ENCODE data around the gene GAK. TPM values are rescaled to one million over a fixed set of nuclear protein-coding genes. Genes with fewer than 3 reads are reported as not detected.

GAK gene
- total RNA-seq, 1 donor from 2014 or later, result 74.8 TPM

DNA sequence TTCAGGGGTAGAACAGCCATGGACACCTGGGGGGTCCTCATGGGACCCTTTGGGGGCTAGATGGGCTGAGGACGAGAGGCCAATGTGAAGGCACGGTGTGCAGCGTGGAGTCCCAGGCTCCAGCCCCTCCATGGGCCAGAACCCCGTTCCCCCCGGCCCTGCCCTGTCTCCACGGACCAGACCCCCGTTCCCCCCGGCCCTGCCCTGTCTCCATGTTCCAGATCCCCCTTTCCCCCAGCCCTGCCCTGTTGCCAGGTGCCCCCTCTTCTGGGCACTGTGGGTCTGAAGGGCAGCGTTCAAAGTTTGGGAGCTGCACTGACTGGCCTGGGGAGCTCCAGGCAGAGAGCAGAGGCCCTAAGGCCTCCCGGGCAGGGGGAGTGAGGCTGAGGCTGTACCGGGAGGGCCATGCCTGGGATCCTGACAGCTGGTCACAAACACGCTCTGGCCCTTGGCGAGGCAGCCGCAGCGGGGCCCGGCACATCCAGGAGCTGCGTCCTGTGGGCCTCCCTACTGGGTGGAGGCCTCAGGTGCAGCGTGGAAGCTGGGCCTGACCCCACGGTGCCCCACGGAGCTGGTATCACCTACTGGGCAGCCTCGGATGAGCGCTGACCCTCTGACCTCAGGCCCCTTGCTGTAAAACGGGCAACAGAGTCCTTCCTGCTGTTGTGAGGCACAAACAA is 32.4 kb upstream of the GAK start:
- no peak for DNase-seq (ENCODE audit: low read depth in 2 of 2)

DNA sequence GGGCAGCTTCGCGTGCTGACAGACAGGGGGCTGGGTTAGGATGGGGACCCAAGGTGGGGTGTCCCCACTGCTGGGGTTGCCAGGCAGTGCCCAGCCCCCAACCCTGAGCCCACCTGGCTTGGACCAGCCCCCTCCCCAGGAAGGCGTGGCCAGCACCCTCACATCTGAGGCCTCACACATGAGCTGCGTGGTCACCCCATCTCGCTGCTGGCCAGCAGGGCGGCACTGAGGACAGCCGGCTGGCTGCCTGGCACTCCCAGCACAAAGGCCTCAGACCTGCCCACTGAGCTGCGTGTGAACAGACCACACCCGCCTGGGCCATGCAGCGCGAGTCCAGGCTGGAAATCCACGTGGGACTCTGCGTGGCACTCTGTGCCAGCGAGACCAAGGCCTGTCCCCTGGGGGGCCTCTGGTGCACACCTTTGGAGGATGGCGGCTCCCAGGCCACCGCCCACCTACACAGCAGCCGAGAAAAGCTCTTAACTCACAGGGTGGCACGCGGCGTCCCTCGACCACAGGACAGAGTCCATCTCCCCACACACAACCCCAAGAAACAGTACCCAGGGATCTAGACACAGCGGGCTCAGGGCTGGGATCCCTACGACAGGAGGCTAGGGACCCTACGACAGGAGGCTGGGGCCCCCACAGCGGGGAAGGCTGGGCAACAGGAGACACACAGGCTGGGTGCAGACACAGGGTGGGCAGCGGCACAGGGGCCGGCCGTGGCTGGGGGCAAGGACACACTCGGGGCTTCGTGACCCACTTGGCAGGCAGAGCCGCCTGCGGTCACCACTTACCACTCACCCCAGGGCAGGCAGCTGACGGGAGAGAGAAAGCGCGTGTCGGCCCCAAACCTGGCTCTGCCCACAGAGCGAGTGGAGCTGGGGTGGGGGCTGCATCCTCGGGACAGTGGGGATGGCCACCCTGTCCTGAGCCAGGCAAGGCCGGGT is 31.4 kb upstream of the GAK start:
- no peak for DNase-seq (ENCODE audit: low read depth in 2 of 2)

DNA sequence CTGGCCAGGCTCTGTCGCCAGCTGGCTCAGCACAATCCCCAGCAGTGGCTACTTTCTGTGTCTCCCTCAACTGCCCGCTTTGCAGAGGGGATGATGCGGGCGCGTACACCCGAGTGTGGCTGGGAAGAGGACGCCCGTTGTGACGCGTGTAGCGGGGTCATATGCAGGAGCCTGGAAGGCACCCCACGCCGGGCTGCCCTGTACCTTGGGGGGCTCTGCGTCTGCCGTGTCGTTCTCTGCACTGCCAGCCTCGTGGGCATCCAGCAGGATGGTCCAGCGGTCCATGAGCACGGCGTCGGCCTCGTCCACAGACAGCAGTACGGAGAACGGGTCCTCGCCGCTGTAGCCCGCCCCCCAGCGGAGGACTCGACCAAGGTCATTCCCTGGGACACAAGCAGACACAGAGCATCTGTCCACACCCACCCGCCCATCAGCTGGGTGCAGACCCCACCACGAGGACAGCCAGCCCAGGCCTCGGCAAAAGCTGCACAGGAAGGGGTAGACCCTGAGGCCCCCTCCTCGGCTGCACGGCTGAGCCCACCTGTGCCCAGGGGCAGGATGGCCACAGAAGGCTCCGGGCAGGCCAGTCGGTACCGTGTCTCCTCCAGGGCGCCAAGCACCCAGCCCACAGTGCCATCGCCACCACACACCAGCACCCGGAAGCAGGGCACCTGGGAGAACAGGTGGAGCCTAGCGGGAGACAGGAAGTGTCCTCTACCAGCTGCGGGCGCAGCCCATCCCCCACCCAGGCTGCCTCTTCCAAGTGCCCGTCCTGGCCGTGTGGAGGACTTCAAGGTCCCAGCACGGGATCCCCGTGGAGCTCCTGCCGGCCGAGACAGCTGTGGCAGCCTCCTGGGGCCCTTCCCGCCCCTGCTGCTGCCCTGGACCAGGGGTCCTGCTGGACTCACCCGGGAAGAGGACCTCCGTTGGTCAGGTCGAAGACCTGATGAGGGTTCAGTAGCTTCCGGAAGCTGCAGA is 30.4 kb upstream of the GAK start:
- DNase-seq (ENCODE audit: low read depth in 2 of 2), result no peak

DNA sequence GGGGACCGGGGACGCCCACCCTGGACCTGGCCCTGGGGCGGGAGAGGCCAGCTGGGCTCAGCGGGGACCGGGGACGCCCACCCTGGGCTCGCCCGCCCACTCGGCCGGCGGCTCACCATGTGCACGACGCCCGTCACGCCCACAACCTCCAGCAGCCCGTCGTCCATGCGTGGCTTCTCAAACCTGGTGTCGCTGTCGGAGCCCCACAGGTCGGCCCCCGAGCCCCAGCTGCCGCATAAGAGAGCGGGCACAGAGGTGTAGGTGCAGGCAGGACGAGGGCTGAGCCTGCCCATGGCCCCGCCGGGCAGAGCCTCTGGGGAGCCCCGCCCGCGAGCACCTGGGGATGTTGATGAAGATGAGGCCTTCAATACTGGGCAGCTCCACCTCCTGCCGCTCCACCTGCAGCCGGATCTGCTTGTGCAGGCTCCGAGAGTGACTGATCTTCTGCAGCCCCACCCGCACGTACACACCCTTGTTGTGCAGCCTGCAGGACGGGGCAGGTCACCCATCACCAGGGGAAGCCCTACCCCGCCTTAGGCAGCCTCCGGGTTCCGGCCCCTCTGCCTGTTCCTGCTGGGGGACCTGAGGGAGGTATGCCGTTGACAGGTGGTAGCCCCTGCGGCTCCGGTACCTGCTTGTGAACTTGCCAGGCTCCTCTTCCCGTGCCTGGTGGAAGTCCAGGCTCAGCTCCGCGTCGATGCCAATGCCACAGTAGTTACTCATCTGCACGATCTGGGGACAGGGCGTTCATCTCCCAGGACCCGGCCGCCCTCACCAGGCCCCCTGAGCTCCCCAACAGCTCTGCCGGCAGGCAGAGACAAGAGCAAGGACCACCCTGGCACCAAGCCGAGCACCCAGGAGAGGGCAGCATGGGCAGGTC is 29.5 kb upstream of the GAK start:
- DNase-seq (ENCODE audit: low read depth in 2 of 2), result no peak

DNA sequence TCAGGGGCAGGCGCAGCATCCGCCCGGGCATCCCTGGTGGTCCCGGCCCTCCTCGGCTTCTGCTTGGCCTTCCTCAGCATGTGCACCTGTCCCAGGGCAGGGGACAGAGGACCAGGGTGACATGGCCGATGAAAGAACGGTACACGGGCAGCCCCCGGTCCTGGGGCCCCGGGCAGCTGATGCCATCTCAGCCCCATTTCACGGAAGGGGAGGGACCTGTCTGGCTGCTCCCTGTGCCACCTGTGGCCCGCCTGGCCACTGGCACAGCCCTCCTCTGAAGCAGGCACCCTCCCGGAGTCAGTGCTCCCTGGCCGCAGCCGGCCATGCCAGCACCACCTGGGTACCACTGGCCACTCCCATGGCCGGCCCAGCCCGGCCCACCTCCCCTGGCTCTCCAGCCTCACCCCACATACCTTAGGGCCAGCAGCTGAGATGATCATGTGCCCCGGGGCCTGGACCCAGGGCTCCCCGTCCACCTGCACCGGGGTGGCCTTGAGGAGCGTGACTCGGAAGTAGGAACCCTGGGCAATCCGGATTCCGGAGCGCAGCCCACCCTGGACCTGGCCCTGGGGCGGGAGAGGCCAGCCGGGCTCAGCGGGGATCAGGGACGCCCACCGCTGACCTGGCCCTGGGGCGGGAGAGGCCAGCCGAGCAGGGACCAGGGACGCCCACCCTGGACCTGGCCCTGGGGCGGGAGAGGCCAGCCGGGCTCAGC is 28.7 kb upstream of the GAK start:
- no peak for DNase-seq (ENCODE audit: low read depth in 2 of 2)

DNA sequence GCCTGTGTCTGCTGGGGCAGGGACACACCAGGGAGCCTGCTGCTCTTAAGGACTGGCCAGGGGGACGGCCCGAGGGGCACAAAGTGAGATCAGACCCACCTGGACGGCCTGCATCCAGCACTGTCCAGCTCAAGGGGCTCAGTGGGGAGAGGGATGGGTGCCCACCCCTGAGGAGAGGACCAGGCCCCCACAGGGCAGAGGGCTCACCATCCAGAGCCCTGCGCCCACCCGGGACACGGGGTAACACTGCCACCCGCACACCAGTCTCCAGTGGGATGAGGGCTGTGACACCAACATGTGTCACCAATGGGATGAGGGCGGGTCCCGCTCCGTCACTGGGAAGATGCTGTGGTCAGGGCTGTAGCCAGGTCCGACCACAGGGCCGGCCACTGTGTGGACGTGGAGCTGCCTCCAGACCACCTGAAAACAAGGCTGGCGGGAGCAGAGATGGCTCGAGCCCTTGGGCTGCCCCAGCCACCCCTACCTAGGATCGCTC is 28.1 kb upstream of the GAK start:
- DNase-seq (ENCODE audit: low read depth in 2 of 2), result no peak

DNA sequence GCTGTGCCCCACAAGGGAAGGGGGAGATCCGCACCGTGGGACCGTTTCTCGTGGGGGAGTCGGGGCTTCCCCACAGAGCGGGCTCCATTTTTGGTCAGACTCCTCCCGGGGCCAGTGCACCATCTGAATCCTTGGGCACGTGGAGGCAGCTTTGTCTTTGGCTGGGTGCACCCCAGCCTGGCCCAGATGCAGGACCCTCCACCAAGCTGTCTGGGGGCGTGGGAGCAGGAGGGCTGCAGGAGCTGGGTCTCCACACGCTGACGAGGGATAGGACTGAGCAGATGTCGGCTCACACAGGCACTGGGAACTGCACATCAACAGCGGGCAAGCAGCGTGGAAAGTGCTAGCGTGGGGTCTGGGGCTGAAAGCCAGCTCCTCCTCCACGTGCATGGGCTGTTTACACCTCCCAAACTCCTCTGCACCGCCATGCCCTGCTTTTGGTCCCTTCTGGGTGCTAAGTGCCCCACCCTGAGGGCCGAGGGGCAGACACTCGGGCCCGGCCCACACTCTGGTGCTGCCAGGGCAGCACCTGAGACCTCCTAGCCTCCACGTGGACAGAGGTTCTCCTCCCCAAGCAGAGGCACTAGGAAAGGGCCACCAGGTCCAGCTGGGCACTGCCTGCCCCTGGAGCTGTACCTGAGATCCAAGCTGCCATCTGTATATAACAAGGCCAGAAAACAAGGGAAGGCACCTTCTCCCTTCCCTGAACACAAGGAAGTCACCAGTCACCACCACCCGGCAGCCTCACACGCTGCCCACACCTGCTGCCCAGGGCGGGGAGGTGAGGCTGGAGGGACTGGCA is 27.4 kb upstream of the GAK start:
- DNase-seq (ENCODE audit: low read depth in 2 of 2), result no peak

DNA sequence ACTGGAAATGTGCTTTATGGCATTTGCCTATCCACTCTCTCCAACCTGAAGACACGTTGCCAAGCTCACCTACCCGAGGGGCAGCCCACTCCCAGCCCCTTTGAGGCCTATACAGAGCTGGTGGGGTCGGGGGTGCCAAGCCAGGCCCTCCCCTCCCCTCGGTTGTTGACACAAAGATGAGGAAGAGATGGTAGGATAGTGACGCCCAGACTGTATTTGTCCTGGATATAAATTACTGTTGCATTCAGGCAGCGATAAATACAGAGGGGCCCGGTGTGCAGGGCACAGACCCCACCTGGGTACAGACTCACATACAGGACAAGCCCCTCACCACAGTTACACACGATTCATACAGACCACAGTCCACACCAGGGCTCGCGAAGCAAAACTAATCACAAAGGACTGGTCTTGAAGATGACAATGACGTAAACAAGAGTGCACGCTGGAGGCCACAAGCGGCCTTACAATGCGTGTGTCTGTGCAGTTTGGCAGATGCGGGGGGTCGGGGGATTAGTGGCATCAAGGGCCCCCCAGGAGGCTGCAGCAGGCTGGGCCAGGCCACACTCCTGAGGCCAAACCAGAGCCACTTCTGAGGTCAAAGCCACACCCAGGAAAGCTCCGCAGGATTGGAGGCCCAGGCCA is 26.7 kb upstream of the GAK start:
- DNase-seq (ENCODE audit: low read depth in 2 of 2), result no peak

DNA sequence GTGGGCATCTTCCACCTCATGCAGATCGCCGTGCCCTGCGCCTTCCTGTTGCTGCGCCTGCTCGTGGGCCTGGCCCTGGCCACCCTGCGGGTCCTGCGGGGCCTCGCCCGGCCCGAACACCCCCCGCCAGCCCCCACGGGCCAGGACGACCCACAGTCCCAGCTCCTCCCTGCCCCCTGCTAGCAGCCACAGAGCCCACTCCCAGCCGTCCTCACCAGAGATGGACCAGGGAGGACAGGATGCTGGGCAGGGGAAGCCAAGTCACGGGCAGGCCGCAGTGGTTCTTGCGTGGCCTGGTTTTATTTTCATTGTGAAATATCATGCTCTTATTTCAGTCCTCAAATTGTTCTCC is 26.2 kb upstream of the GAK start:
- no peak for DNase-seq (ENCODE audit: low read depth in 2 of 2)

DNA sequence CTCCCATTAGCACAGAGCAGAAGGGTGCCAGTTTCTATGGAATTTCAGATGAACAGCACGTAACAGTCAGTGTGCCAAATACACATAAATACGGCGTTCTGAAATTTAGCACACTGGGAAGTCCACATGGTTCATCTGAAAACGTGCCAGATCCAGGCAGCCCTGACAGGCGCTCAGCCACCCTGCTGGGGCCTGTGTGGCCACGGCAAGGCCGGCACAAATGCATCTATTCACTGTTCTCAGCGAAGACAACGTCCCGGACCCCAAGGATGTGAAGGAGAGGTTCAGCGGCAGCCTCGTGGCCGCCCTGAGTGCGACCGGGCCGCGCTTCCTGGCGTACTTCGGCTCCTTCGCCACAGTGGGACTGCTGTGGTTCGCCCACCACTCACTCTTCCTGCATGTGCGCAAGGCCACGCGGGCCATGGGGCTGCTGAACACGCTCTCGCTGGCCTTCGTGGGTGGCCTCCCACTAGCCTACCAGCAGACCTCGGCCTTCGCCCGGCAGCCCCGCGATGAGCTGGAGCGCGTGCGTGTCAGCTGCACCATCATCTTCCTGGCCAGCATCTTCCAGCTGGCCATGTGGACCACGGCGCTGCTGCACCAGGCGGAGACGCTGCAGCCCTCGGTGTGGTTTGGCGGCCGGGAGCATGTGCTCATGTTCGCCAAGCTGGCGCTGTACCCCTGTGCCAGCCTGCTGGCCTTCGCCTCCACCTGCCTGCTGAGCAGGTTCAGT is 25.6 kb upstream of the GAK start:
- DNase-seq (ENCODE audit: low read depth in 2 of 2), result no peak

DNA sequence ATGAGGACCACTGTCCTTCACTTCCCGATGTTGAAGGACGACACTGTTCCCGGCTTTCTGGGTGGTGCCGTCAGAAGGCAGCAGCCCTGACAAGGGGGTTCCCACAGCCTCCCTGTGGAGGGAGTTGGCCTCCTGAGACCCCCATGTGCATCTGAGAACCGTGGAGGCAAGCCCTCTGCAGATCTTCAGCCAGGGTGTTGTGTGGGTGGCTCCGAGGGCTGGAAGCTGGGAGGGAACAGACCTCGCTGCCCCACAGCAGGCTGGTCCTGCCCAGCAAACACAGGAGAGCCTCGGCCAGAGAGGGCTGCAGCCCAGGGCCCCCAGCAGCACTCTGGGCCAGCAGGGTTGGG is 25.1 kb upstream of the GAK start:
- no peak for DNase-seq (ENCODE audit: low read depth in 2 of 2)

DNA sequence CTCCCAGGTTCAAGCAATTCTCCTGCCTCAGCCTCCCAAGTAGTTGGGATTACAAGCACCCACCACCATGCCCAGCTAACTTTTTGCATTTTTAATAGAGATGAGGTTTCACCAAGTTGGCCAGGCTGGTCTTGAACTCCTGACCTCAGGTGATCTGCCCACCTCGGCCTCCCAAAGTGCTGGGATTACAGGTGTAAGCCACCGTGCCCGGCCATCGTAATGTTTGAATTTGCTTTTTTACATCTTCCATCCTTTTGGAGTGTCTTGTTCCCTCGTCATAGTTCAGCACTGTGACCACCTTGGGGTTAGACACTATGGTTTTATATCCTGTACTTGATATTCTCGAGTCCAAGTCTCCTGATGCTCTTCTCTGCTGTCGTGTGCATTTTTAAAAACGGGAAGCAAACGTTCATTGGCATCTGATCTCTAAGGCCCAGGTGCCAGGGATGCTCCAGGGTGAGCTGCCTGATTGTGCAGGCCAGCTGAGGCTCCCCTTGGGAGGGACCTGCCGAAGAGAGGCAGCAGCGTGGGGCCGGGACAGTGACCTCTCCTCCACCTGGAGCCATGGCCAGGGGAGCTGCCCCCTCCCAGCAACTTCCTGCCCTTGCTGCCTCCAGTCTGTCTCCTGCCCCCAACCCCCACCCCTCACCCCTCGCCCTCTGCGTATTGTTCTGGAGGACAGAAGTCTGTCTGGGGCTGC is 24.6 kb upstream of the GAK start:
- DNase-seq (ENCODE audit: low read depth in 2 of 2), result no peak

DNA sequence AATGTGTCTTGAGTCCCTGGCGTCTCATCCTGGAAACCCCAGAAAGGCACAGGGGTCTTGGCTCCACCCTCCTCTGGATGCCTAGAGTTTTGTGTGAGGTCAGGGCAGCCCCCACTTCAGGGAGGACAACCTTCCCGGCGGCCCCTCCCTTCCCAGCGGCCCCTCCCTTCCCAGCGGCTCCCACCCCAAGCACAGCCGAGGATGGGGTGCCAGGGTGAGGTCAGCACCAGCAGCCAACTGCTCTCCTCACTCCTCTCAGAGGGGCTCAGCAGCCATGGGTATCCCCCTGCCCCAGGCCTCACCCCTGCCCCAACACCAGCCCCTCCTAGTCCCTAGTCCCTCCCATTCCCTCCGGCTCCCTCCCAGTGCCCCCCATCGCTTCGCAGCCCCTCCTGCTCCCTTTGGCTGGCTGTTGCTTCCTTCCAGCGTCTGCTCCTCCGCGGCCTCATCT is 23.8 kb upstream of the GAK start:
- no peak for DNase-seq (ENCODE audit: low read depth in 2 of 2)

DNA sequence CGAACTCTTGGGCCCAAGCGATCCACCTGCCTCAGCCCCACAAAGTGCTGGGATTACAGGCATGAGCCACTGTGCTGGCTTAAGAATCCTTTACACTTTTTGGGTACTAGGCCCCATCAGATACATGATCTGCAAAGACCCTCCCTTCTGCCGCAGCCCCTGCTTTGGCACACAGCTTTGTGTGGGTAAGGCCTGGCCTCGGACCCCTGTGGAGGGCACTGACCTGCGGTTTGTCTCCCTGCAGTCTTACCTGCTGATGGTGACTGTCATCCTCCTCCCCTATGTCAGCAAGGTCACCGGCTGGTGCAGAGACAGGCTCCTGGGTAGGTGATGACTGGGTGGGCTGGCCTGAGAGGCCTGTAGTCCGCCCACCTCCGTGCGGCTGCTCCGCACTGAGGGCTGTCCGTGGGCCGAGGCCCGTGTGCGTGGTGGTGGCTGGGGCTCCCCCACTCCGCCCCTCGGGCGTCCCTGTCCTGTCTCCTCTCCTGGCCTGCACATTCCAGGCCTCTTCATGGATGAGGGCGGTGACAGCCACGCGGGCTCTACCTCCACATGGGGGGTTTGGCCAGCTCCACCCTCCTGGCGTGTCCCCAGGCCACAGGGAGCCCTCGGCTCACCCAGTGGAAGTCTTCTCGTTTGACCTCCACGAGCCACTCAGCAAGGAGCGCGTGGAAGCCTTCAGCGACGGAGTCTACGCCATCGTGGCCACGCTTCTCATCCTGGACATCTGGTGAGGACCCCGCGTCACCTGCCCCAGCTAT is 23.2 kb upstream of the GAK start:
- DNase-seq (ENCODE audit: low read depth in 2 of 2), result no peak

DNA sequence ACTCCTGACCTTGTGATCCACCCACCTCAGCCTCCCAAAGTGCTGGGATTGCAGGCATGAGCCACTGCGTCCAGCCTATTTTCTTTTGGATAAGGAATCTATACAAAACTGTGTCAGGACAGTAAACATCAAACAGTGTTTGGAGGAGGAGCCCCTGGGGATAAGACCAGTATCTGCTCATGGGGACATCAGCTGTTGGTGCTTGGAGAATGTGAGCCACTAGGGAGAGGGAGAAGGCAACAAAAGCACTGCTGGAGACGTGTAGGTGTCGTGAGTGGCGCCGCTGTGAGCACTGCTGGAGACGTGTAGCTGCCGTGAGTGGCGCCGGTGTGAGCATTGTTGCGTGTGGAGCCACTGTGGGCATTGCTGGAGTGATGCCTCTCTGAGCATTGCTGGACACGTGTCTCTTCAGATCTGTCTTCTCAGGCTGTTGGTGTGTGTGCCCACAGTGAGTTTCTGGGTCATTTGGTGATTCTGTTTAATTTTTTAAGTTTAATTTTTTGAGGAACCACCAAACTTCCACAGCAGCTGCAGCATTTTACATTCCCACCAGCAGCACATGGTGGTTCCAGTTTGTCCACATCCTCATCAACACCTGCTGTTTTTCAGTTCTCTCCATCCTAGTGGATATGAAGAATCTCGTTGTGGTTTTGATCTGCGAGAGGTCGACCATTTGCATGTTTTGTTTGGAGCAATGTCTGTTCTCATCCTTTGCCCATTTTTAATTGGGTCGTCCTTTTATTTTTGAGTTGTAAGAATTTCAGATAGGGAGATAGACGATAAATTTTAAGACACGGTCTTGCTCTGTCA is 22.3 kb upstream of the GAK start:
- no peak for DNase-seq (ENCODE audit: low read depth in 2 of 2)

DNA sequence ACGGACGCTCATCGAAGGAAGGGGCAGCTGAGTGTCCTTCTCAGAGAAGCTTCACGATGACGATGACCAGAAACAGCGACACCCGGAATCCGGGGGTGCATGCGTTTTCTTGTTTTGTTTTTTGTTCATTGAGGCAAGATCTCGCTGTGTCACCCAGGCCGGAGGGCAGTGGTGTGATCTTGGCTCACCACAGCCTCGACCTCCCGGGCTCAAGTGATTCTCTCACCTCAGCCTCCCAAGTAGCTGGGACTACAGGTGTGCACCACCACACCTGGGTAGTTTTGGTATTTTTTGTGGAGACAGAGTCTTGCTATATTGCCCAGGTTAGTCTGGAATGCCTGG is 21.4 kb upstream of the GAK start:
- DNase-seq (ENCODE audit: low read depth in 2 of 2), result no peak
